GM10248 (cell line): ENCODE data around the gene RORC.

ENCODE experiments used
- CTCF ChIA-PET: fragments of 300-600 bp; sonication (Branson Sonifier 250); formaldehyde crosslinking; extraction: SDS; loops from one replicate; lab custom pipeline; 2021; ENCODE audit warnings: antibody characterized with exemption; lab: Yijun Ruan, JAX
- POLR2A ChIA-PET: fragments of 350-650 bp; sonication (Branson Sonifier 250); formaldehyde crosslinking; extraction: SDS; loops from one replicate; lab custom pipeline; 2020; ENCODE audit warnings: antibody characterized with exemption; lab: Yijun Ruan, JAX
- DNase-seq: peaks from one replicate; pipeline ENCODE4 v3.0.0; 2012; ENCODE audit errors: extremely low spot score
- TF ChIP-seq, protein P1 (sequence below): IDR thresholded peaks from 2 replicates; pipeline ENCODE4 v1.5.1; 2012; ENCODE audit warnings: mild to moderate bottlenecking, low read depth; ENCODE audit errors: extremely low read depth, missing control alignments, control extremely low read depth

The RORC gene

DNA sequence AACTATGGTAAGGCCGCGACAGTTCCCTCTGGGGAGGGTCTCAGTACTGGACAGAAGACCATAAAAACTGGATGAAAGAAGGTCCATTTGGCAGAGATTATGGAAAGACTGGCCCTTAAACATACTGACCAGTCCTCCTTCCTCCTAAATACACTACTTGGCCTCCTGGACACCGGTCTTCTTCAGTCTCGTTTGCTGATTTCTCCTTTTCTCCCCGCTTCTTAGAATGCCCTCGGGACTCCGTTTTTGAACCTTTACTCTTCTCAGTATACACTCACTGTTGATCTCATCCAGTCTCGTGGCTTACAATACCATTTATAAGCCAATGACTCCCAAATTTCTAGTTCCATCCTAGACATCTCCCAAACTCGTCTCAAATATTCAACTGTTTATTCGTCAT is 67.6 kb downstream of the RORC start:
- no peak for DNase-seq
- CTCF ChIA-PET: interaction anchor here (1.1 to 2.8 kb wide), 6 partner anchors 8 to 693 kb away, joined by 3 to 9 read pairs (median 4); partner anchors contain the start of genes GABPB2 and TDRKH
- TF ChIP-seq, protein P1, sequence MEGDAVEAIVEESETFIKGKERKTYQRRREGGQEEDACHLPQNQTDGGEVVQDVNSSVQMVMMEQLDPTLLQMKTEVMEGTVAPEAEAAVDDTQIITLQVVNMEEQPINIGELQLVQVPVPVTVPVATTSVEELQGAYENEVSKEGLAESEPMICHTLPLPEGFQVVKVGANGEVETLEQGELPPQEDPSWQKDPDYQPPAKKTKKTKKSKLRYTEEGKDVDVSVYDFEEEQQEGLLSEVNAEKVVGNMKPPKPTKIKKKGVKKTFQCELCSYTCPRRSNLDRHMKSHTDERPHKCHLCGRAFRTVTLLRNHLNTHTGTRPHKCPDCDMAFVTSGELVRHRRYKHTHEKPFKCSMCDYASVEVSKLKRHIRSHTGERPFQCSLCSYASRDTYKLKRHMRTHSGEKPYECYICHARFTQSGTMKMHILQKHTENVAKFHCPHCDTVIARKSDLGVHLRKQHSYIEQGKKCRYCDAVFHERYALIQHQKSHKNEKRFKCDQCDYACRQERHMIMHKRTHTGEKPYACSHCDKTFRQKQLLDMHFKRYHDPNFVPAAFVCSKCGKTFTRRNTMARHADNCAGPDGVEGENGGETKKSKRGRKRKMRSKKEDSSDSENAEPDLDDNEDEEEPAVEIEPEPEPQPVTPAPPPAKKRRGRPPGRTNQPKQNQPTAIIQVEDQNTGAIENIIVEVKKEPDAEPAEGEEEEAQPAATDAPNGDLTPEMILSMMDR: no peak
- POLR2A ChIA-PET: no interaction called here

DNA sequence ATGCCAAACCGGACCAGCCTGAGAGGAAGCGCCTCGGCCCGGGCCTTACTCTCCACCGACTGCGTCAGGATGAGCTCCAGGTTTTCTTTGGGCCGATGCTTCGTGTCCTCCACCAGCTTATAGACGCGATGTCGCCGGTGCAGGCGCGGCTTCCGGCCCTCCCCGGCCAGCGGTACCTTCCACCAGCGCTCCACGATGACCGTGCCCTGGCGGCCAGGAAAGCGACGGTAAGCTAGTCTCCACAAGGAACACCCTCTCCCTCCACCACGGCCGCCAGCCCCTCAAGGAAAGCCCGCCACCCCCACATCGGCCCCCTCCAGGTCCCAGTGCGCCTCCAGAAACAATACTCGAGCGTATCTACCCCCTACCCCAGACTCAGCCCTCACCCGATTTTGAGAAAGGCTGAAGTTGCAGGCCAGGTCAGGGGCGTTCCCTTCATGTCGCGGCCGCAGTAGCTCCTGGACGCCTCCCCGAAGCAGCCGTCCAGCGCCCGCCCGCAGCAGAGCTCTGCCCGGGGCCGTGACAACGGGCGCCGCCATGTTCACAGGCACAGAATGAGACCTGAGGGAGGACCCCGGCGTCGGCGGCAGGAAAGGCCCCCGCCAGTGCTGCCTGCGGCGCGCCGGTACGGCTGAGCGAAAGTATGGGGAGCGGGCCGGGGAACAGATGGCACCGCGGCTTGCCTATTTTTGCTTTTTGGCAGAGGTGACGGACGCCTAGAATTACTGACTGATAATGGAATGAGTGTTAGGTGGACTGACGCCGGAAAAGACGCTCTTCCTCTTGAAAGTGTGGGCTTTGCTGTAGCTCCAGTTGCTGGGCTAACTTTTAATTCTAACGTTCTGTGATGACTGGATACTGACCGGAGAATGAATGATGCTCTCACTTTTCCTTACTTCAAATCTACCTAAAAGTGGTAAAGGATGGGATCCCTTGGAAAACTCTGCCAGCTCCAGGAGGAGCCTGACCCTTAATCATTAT is 68.4 kb downstream of the RORC start, which contains the start of gene MRPL9:
Gene MRPL9 (minus strand): TSS at position 556 of the 981 bp plus-strand sequence. CDS start 17 bp downstream, at position 539.
- TF ChIP-seq, protein P1: no peak
- peak; percentile 95 for DNase-seq
- ChIA-PET CTCF (interaction anchor here (1.0 to 2.8 kb wide), 8 partner anchors 9 to 693 kb away, joined by 3 to 9 read pairs (median 4); partner anchors contain the start of genes GABPB2 and TDRKH), POLR2A (interaction anchor here (0.6 kb wide), 2 partner anchors 10 to 87 kb away, joined by 3 to 4 read pairs; no protein-coding TSS in a partner anchor)

DNA sequence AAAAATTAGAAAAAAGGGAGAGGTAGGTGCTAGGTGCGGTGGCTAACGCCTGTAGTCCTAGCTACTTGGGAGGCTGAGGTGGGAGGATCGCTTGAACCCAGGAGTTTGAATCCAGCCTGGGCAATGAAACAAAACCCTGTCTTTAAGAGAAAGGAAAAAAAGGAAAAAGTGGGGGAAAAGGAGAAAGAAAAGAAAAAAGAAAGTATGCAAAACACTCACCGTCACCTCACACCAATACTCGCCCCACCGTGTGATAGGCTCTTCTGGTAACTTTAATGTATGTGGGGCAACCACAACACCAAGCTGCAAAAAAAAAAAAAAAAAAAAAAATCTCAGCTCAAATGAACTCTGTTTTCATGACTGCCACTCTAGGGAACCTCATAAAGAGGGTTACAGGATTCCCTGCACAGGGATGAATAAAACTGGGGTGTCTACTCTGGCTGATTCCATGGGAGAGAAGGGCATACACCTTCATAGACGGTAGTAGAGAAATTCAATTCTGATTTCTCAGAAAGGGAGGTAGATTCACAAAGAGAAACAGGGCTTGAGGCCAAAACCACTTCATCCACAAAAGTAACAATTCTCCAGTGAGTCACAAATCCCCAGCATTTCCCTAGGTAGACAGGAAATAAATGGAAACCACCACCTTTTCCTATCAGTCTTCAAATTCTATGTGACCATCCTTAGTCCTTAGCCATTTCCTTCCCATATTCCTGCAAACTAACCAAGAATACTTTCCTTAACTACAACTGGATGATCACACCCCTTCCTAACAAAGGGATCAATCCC is 70.8 kb downstream of the RORC start:
- TF ChIP-seq, protein P1: no peak
- DNase-seq: no peak
- CTCF ChIA-PET: interaction anchor here (1.0 kb wide), 1 partner anchor 27 kb away, joined by 3 read pairs; no protein-coding TSS in a partner anchor
- POLR2A ChIA-PET: interaction anchor here (0.6 kb wide), 1 partner anchor 29 kb away, joined by 3 read pairs; no protein-coding TSS in a partner anchor

DNA sequence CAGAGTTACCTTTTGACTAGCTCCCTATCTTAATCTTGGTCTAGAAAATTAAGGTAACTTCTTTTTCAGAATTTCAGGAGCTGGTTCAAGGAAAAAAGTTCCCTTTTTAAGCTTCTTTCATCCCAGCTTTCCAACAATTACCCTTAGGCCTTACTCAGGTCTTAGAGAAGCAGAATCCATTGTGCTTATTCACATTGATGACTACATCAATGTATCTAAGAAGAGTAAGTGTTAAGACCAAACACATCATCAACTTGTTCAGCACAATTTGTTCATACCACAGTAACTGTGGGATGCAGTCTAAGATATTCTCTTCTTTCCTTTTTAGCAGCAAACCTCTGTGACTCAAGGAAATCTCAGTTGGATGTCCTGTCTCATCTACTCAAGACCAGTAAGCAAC is 72.4 kb downstream of the RORC start:
- no peak for DNase-seq
- TF ChIP-seq, protein P1: no peak
- ChIA-PET POLR2A (no interaction called here), CTCF (interaction anchor here (1.4 kb wide), 1 partner anchor 25 kb away, joined by 4 read pairs; no protein-coding TSS in a partner anchor)

DNA sequence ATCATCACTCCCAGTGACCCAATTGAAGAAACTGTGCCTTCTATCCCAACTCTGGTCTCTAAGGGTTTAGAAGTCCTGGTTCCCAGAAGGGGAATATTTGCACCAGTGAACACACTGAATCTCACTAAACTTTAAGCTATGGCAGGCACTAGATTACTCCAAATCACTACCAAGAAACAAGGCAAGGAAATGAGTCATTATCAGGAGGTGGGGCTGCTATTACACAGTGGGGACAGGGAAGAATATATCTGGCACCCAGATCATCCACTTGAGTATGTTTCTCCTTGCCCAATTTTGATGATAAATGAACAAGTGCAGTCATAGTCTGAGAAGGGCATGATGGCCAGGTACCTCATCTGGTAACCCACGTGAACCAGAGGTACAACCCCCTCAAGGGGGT is 75.3 kb downstream of the RORC start:
- ChIA-PET POLR2A (no interaction called here), CTCF (interaction anchor here (1.0 kb wide), 1 partner anchor 415 kb away, joined by 3 read pairs; no protein-coding TSS in a partner anchor)
- TF ChIP-seq, protein P1: no peak
- DNase-seq: no peak
